ENCODE results near the gene SUPT6H. TPM values are rescaled to one million over a fixed set of nuclear protein-coding genes. Genes with fewer than 3 reads are reported as not detected.

SUPT6H gene
- total and polyA plus RNA-seq, 2 of the 4 experiments (the other 2 are of a cell fraction): 41.4 to 44.8 TPM

DNA sequence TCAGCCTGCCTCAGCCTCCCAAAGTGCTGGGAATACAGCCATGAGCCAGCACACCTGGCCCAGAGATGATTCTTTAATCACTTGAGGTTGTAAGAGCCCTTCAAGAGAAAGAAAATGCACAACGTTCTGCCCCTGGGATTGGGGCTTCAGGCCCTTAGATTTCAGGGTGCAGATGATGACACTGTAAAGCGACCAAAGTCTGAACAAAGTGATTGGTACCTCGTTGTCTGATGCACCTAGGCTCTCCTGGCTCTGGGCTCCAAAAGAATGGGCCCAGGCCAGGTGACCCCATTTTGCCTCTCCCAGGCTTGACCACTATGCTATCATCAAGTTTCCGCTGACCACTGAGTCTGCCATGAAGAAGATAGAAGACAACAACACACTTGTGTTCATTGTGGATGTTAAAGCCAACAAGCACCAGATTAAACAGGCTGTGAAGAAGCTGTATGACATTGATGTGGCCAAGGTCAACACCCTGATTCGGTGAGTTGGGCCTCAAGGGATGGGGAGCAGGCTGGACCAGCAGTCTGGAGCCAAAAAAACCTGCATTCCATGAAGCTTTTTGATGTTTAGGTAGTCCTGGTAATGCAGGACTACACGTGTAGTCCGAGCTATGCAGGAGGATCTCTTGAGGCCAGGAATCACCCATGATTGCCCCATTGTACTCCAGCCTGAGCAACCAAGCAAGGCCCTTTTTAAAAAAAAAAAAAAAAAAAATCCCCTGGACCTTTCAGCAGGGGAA lies 60.6 kb downstream of the SUPT6H start:
- BruUV-seq (replicated peaks): no TSS peak
- Histone ChIP-seq H3K9me3 (ENCODE audit: control insufficient read depth, insufficient read depth, low read length) (no peaks in the 10 kb centered on the region), H4K20me1 (ENCODE audit: insufficient read depth, low read length) (peaks cover 45% of the 10 kb centered on the region), H2AFZ (replicated peaks; ENCODE audit: low read length, poor library complexity) (no peak overlapping the region), H3K56ac (ENCODE audit: extremely low read depth, insufficient read depth, low read length) (no peak overlapping the region), H3K23ac (ENCODE audit: low read depth, low read length) (peak overlapping the region; percentile 43), H3K27me3 (ENCODE audit: control insufficient read depth, insufficient read depth, low read length) (no peaks in the 10 kb centered on the region), H2BK20ac (ENCODE audit: low read depth, low read length) (no peak overlapping the region), H3K36me3 (ENCODE audit: control insufficient read depth, insufficient read depth, low read length) (peaks cover 36% of the 10 kb centered on the region), H3K4me3 (ENCODE audit: insufficient read depth, low read depth, low read length) (no peak overlapping the region), H3K4ac (ENCODE audit: low read depth, low read length) (no peak overlapping the region), H4K8ac (ENCODE audit: low read depth in 2 of 2, low read length in 2 of 2) (peak overlapping the region in 1 of 2 experiments; percentile 19; a peak in 1 of 4 replicates), H3K4me1 (ENCODE audit: control insufficient read depth, insufficient read depth, low read length) (peaks cover 19% of the 10 kb centered on the region), H3K14ac (replicated peaks; ENCODE audit: low read depth, low read length) (no peak overlapping the region), H2AK9ac (replicated peaks; ENCODE audit: low read depth, low read length, poor library complexity) (no peak overlapping the region), H3K9ac (ENCODE audit: low read depth, low read length) (no peak overlapping the region), H3K18ac (ENCODE audit: low read depth, low read length) (no peak overlapping the region), H2BK15ac (ENCODE audit: low read depth, low read length) (no peak overlapping the region), H4K91ac (ENCODE audit: insufficient read depth, low read depth, low read length) (no peak overlapping the region), H2BK120ac (ENCODE audit: low read depth, low read length) (no peak overlapping the region), H4K5ac (ENCODE audit: low read depth, low read length) (no peak overlapping the region), H3K79me1 (ENCODE audit: low read depth in 1 of 2, low read length in 2 of 2) (peaks cover 13 to 51% of the 10 kb centered on the region in 2 experiments; a peak in 3 of 4 replicates), H2AK5ac (ENCODE audit: low read depth, low read length) (no peak overlapping the region), H3K27ac (ENCODE audit: insufficient read depth, low read length) (no peak overlapping the region), H2BK5ac (ENCODE audit: low read depth, low read length, poor library complexity, severe bottlenecking) (no peak overlapping the region), H3K4me2 (ENCODE audit: low read depth, low read length) (no peak overlapping the region), H3K9me1 (ENCODE audit: insufficient read depth, low read length) (0 out of 2 replicates have a peak, but pooled peaks cover 6% of the 10 kb centered on the region)
- no peak for TF ChIP-seq SMC3 (IDR thresholded peaks at IDR 0.05; ENCODE audit: low read depth, low read length)
- TF ChIP-seq RAD21 (IDR thresholded peaks at IDR 0.05; ENCODE audit: low read length): no peak
- no peak for TF ChIP-seq NFE2L2 (IDR thresholded peaks at IDR 0.05; ENCODE audit: low read depth, low read length)
- TF ChIP-seq ELK1 (IDR thresholded peaks at IDR 0.05; ENCODE audit: borderline replicate concordance, low read depth, low read length): no peak
- TF ChIP-seq RCOR1 (IDR thresholded peaks at IDR 0.05; ENCODE audit: insufficient replicate concordance, low read length): no peak
- no peak for TF ChIP-seq MXI1 (IDR thresholded peaks at IDR 0.05; ENCODE audit: borderline replicate concordance, low read depth, low read length)
- no peak for TF ChIP-seq MAZ (IDR thresholded peaks at IDR 0.05; ENCODE audit: borderline replicate concordance, low read depth, low read length)
- TF ChIP-seq CHD1 (IDR thresholded peaks at IDR 0.05; ENCODE audit: low read depth, low read length): no peak
- TF ChIP-seq FOS (IDR thresholded peaks at IDR 0.05; ENCODE audit: low read depth, low read length): no peak
- in situ Hi-C loops (cut with MboI; ENCODE audit: low sequenced_read_pairs): no loop called here
- 83% methylated on average over 3 of the region's 7 CpGs; no CpG with 5 or more reads in 1 of the 2 experiments for WGBS, 2 experiments (ENCODE audit: extremely low coverage in 2 of 2, insufficient read length in 1 of 2)
- no peak for DNase-seq
- intact Hi-C loops (cut with micrococcal nuclease): no loop called here
- CTCF ChIA-PET: no interaction called here
- dilution Hi-C loops (cut with HindIII; ENCODE audit: low sequenced_read_pairs, unreplicated experiment): no loop called here
- no peak for ATAC-seq (ENCODE audit: low read depth)
- POLR2A ChIA-PET (ENCODE audit: unreplicated experiment): interaction anchor here (0.6 kb wide), 1 partner anchor 247 kb away, joined by 3 read pairs; no protein-coding TSS in a partner anchor

All from IMR-90 (cell line).